Urinary bladder (tissue), 4 donors: ENCODE measurements around the gene ULK2. TPM values are rescaled to one million over a fixed set of nuclear protein-coding genes. Genes with fewer than 3 reads are reported as not detected.

Experiments used
- DNase-seq: peaks from one replicate; pipeline ENCODE4 v3.0.0-alpha.2; 2015; ENCODE audit errors: extremely low spot score
- H3K27ac ChIP-seq: one replicate; pipeline ENCODE4 v1.5.1; 2013; ENCODE audit warnings: low read depth, mild to moderate bottlenecking, moderate library complexity
- H3K36me3 ChIP-seq: one replicate; pipeline ENCODE4 v1.6.1; 2013; ENCODE audit warnings: mild to moderate bottlenecking, moderate library complexity; ENCODE audit not compliant: insufficient read depth
- H3K4me1 ChIP-seq: one replicate; pipeline ENCODE4 v1.6.1; 2013; ENCODE audit warnings: mild to moderate bottlenecking, moderate library complexity; ENCODE audit not compliant: insufficient read depth
- H3K4me3 ChIP-seq: one replicate; pipeline ENCODE4 v1.5.1; 2013; ENCODE audit warnings: low read depth, low read length
- WGBS: extraction: QIAGEN DNeasy Blood & Tissue Kit; methylation state at CpG from one replicate; pipeline ENCODE4 v1.1.7; 2013; 5-methylcytosine and 5-hydroxymethylcytosine counted together
- polyA plus RNA-seq: library from polyadenylated mRNA; stranded (reverse); fragments of 200-250 nt; gene quantifications from one replicate; pipeline ENCODE4 v1.2.3, GENCODE V29; 2013
- total RNA-seq: library from RNA; depleted of rRNA; stranded (reverse); fragments of >200 nt; gene quantifications from one replicate; pipeline ENCODE4 v1.2.3, GENCODE V29; 2014
- donor health status: healthy with polysubstance abuse.
- donor health status: healthy.

Gene ULK2
- total and polyA plus RNA-seq, 2 donors: 17.2 to 51.7 TPM

- H3K4me1 ChIP-seq: no peaks in the 10 kb centered on the region
- WGBS: 96% methylated on average over 34 of the region's 34 CpGs
Observed at GRCh38 chr17:19743101-19744100, 124.3 kb downstream of the ULK2 start.

GRCh38 chr17:19742495-19742894, 125.2 kb downstream of the ULK2 start:
- DNase-seq: no peak
- Histone ChIP-seq H3K4me1 (no peaks in the 10 kb centered on the region), H3K27ac (no peak overlapping the region), H3K4me3 (no peak overlapping the region), H3K36me3 (no peaks in the 10 kb centered on the region)
- 92% methylated on average over 10 of the region's 10 CpGs for WGBS

More at GRCh38 chr17:19743101-19744100, 124.3 kb downstream of the ULK2 start:
- no peak for DNase-seq
- Histone ChIP-seq H3K36me3 (no peaks in the 10 kb centered on the region), H3K4me3 (no peak overlapping the region), H3K27ac (no peak overlapping the region)

- no peak overlapping the region for H3K4me3 ChIP-seq
- no peaks in the 10 kb centered on the region for H3K36me3 ChIP-seq
- no peaks in the 10 kb centered on the region for H3K4me1 ChIP-seq
- no peak for DNase-seq
- no peak overlapping the region for H3K27ac ChIP-seq
- 88% methylated on average over 14 of the region's 14 CpGs for WGBS
Observed at GRCh38 chr17:19741832-19742457, 125.8 kb downstream of the ULK2 start.

GRCh38 chr17:19740933-19741332, 126.8 kb downstream of the ULK2 start:
- H3K4me1 ChIP-seq: no peaks in the 10 kb centered on the region
- no peaks in the 10 kb centered on the region for H3K36me3 ChIP-seq
- no peak overlapping the region for H3K27ac ChIP-seq
- 87% methylated on average over 7 of the region's 7 CpGs for WGBS
- no peak overlapping the region for H3K4me3 ChIP-seq
- DNase-seq: no peak

GRCh38 chr17:19739241-19740201, 128.2 kb downstream of the ULK2 start:
- DNase-seq: no peak
- Histone ChIP-seq H3K27ac (no peak overlapping the region), H3K36me3 (no peaks in the 10 kb centered on the region), H3K4me3 (no peak overlapping the region), H3K4me1 (no peaks in the 10 kb centered on the region)
- 92% methylated on average over 26 of the region's 26 CpGs for WGBS

GRCh38 chr17:19738757-19739156, 129.0 kb downstream of the ULK2 start:
- no peak for DNase-seq
- Histone ChIP-seq H3K36me3 (no peaks in the 10 kb centered on the region), H3K4me3 (no peak overlapping the region), H3K4me1 (no peaks in the 10 kb centered on the region), H3K27ac (no peak overlapping the region)
- 94% methylated on average over 9 of the region's 9 CpGs for WGBS

GRCh38 chr17:19738073-19738449, 129.7 kb downstream of the ULK2 start:
- 98% methylated on average over 14 of the region's 14 CpGs for WGBS
- H3K4me3 ChIP-seq: no peak overlapping the region
- no peaks in the 10 kb centered on the region for H3K4me1 ChIP-seq
- H3K36me3 ChIP-seq: no peaks in the 10 kb centered on the region
- no peak overlapping the region for H3K27ac ChIP-seq
- no peak for DNase-seq

GRCh38 chr17:19737305-19738072, 130.2 kb downstream of the ULK2 start:
- no peak overlapping the region for H3K4me3 ChIP-seq
- no peaks in the 10 kb centered on the region for H3K4me1 ChIP-seq
- WGBS: 84% methylated on average over 15 of the region's 15 CpGs
- H3K36me3 ChIP-seq: no peaks in the 10 kb centered on the region
- no peak overlapping the region for H3K27ac ChIP-seq
- DNase-seq: no peak

GRCh38 chr17:19736071-19736470, 131.7 kb downstream of the ULK2 start:
- Histone ChIP-seq H3K4me3 (no peak overlapping the region), H3K27ac (no peak overlapping the region), H3K36me3 (no peaks in the 10 kb centered on the region), H3K4me1 (no peaks in the 10 kb centered on the region)
- no peak for DNase-seq
- 67% methylated on average over 11 of the region's 11 CpGs for WGBS

- H3K4me3 ChIP-seq: no peak overlapping the region
- H3K4me1 ChIP-seq: no peaks in the 10 kb centered on the region
- no peaks in the 10 kb centered on the region for H3K36me3 ChIP-seq
- WGBS: 78% methylated on average over 11 of the region's 11 CpGs
- H3K27ac ChIP-seq: no peak overlapping the region
- DNase-seq: no peak
Observed at GRCh38 chr17:19733953-19734526, 133.7 kb downstream of the ULK2 start.

- Histone ChIP-seq H3K4me1 (no peaks in the 10 kb centered on the region), H3K36me3 (no peaks in the 10 kb centered on the region), H3K27ac (no peak overlapping the region), H3K4me3 (no peak overlapping the region)
- no peak for DNase-seq
- WGBS: 94% methylated on average over 11 of the region's 11 CpGs
Observed at GRCh38 chr17:19731626-19732025, 136.1 kb downstream of the ULK2 start.

- 85% methylated on average over 4 of the region's 4 CpGs for WGBS
- no peaks in the 10 kb centered on the region for H3K36me3 ChIP-seq
- H3K27ac ChIP-seq: no peak overlapping the region
- H3K4me1 ChIP-seq: no peaks in the 10 kb centered on the region
- H3K4me3 ChIP-seq: no peak overlapping the region
- DNase-seq: no peak
Observed at GRCh38 chr17:19730843-19731242, 136.9 kb downstream of the ULK2 start.
